A549 (cell line): ENCODE measurements around the gene SYNC.

Experiments
- CEBPB ChIP-seq, 2 experiments: fragments of >200 bp in 1 of 2; sonication (Bioruptor Twin) in 1 of 2; formaldehyde crosslinking in 1 of 2; IDR thresholded peaks; 2 replicates each; pipeline ENCODE4 v1.6.1; 2012 to 2016
- CTCF ChIP-seq: fragments of >200 bp; sonication (Bioruptor Twin); formaldehyde crosslinking; IDR thresholded peaks from 3 replicates; pipeline ENCODE4 v1.5.1; 2016
- E2F6 ChIP-seq: IDR thresholded peaks from 2 replicates; pipeline ENCODE4 v1.6.1; 2012; ENCODE audit warnings: low read depth, borderline replicate concordance
- EP300 ChIP-seq, 2 experiments: fragments of >200 bp; sonication (Bioruptor Twin); formaldehyde crosslinking; IDR thresholded peaks; 2 replicates in 1 of 2; 3 replicates in 1 of 2; pipeline ENCODE4 v1.6.1; 2016 to 2017
- PBX3 ChIP-seq: IDR thresholded peaks from 2 replicates; pipeline ENCODE4 v1.6.1; 2012
- POLR2A ChIP-seq: IDR thresholded peaks from 2 replicates; pipeline ENCODE4 v1.6.1; 2012; ENCODE audit warnings: mild to moderate bottlenecking, low read length
- SMC3 ChIP-seq: fragments of >200 bp; sonication (Bioruptor Twin); formaldehyde crosslinking; IDR thresholded peaks from 3 replicates; pipeline ENCODE4 v1.6.1; 2018; ENCODE audit warnings: inconsistent platforms

- no peak for TF ChIP-seq SMC3
- TF ChIP-seq POLR2A, result no peak
- no peak for TF ChIP-seq CEBPB (IDR thresholded peaks at IDR 0.05)
- no peak for TF ChIP-seq CTCF
- no peak for TF ChIP-seq PBX3
- no peak for TF ChIP-seq EP300 (IDR thresholded peaks at IDR 0.05)
- TF ChIP-seq E2F6, result no peak
These were observed 26.9 kb upstream of the SYNC start for GRCh38 chr1:32729254-32730046.
